ENCODE results near the gene AMBRA1.

GRCh38 chr11:46391578-46392420 lies 202.0 kb downstream of the AMBRA1 start, which contains the start of gene CHRM4:
- TF ChIP-seq SNAI2 (CRISPR knock-in tag; IDR thresholded peaks at IDR 0.05) (no peak), TOX (CRISPR knock-in tag; IDR thresholded peaks at IDR 0.05; ENCODE audit: borderline replicate concordance) (no peak), ZFP30 (CRISPR knock-in tag; IDR thresholded peaks at IDR 0.05) (no peak)

Measured in SK-N-SH treated with all-trans-retinoic acid at 6 μM for 48 hours (cell line).